ENCODE measurements around the gene CLIP1.
"Not testable (repeated sequence)": the region's sequence is repeated elsewhere in the genome, so short reads cannot be mapped to it uniquely, and the experiment has no call there.

The CLIP1 gene

GRCh38 chr12:122435186-122435585 lies 12.7 kb upstream of the CLIP1 start:
- DNase-seq (ENCODE audit: low spot score), result no peak

GRCh38 chr12:122429043-122429442 lies 6.6 kb upstream of the CLIP1 start:
- not testable (repeated sequence) for DNase-seq (ENCODE audit: low spot score)

DNA sequence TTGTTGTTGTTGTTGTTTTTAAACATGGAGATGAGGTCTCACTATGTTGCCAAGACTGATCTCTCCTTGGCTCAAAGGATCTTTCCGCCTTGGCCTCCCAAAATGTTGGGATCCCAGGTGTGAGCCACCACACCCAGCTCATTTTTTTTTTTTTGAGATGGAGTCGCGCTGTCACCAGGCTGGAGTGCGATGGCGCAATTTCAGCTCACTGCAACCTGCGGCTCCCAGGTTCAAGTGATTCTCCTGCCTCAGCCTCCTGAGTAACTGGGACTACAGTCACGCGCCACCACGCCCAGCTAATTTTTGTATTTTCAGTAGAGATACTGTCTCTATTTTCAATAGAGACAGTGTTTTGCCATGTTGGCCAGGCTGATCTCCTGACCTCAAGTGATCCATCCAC lies 4.9 kb upstream of the CLIP1 start:
- DNase-seq (ENCODE audit: low spot score), result no peak

DNA sequence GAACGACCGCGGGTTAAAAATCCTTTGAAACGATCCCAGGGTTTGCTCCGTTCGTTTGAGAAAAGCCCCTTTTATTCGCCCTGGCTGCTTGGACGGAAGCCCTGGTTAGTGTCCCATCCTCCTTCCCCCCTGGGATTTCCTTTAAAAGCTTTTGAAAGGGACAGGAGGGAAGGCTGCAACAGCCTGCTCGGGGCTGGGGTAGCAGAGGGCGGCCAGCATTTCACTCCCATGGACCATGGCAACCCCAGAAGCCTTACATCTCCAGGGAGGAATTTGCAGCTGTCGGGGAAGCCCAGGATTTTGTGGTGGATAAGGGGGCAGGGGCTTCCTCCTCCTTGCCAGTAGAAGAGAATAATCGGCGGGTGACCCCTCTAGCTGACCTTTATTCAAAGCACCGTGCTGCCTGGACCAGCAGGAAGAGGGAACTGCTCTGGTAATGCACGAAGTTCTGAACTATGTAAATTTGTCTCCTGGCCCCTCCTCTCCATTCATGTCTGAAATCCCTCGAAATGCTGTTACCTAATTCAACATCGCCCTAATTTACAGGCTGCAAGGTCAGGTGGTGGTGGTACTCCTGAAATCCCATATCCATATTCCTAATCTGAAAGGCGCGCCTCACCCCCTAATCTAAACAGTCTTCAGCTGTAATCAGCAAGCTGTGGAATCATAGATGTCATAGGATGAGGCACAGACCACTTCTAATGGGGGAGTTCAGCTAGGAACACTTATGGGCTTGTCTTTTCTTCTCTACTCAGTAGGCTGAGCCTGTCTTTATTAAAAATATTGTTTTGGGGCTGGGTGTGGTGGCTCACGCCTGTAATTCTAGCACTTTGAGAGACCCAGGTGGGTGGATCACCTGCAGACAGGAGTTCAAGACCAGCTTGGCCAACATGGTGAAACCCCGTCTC lies 1.0 kb upstream of the CLIP1 start:
- peak; percentile 79 for DNase-seq (ENCODE audit: low spot score)

DNA sequence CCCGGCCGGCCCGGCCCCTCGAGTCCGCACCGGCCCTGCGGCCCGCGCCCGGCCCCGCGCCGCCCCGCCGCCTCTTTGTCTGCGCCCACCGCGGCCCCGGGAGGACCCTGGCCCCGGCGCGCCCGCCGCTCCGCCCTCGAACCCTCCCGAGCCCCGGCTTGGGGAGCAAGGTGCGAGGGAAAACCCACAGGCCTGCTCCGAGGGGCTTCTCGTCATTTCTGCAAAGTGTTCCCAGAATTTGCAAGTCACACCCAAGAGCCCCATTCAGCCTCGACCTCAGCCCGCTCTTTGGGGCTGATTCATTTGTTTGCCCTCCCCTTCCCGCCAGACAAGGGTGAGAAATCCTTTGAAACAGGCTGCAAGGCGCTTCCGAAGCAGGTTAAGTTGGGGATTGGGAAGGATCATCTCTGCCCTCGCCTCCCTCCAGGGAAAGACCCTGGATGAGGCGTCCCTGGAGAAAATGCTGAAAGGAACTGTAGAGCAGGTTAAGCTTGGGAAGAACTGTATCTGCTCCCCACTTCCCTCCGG lies 325 bp upstream of the CLIP1 start:
- peak; percentile 62 for DNase-seq (ENCODE audit: low spot score)

DNA sequence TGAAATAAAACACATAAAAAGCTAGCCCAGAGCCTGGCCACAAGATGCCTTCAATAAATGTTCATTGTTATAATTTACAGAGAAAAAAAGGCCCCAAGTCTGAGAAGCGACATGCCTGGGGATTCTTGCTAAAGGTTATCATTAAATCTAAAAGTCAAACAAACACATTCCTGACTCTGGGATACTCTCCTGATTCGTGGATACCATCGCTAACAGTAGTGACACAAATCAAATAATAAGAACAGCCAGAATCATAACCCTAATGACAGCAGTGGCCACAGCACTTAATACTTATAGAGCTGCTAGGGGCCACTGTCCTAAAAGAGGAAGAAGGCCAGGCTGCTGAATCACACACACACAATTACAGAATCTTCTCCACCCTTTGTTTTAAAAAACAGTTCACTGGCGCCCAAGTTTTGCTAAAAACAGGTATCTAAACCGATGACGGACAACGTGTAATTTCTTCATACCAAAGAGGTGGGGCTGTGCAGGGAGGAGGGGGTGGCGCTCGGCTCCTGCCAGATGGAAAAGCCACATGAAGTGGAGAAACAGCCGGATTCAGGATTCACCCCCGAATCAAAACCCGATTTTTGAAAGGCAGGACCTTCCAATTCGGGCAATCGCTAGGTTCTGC lies 1.2 kb downstream of the CLIP1 start:
- DNase-seq (ENCODE audit: low spot score), result peak; percentile 38

- no peak for DNase-seq (ENCODE audit: low spot score)
Observed at GRCh38 chr12:122420471-122421162, 1.9 kb downstream of the CLIP1 start.

GRCh38 chr12:122419094-122419493 lies 3.4 kb downstream of the CLIP1 start:
- not testable (repeated sequence) for DNase-seq (ENCODE audit: low spot score)

DNA sequence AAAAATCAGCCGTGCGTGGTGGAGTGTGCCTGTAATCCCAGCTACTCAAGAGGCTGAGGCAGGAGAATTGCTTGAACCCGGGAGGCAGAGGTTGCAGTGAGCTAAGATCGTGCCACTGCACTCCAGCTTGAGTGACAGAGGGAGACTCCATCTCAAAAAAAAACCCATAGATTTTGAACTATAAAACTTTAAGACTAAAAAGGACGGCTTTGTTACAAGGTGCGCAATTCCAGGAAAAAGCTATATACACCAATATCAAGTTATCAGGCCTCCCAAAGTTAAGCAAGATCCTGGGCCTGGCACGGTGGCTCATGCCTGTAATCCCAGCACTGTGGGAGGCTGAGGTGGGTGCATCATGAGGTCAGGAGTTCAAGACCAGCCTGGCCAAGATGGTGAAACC lies 6.8 kb downstream of the CLIP1 start:
- DNase-seq (ENCODE audit: low spot score), result not testable (repeated sequence)

- DNase-seq (ENCODE audit: low spot score), result no peak
Observed at GRCh38 chr12:122413516-122414404, 8.7 kb downstream of the CLIP1 start.

DNA sequence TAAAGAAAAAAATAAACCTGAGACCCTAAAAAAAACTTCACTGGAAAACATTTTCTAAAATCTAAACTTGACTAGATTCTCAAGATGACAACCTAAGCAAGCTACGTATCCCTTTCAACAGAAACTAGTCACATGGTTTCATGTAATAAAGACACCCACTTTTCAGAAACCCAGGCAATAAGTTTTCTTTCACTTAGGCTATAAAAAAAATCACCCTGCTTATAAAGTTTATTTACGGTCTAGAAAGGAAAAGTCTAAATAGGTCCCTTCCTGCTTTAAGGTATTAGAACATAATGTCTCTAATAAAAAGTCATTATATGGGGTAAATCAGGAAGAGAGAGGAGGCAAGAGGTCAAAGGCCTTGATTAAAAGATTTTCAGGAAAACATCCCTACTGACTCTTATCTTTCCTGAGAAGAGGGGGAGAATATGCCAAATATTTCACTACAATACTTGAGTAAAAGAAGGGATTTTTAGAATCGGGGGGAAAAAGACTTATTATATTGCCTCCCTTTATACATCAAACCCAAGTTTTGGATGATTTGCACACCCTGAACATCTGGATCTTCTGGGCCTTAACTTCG lies 9.5 kb downstream of the CLIP1 start:
- no peak for DNase-seq (ENCODE audit: low spot score)

DNA sequence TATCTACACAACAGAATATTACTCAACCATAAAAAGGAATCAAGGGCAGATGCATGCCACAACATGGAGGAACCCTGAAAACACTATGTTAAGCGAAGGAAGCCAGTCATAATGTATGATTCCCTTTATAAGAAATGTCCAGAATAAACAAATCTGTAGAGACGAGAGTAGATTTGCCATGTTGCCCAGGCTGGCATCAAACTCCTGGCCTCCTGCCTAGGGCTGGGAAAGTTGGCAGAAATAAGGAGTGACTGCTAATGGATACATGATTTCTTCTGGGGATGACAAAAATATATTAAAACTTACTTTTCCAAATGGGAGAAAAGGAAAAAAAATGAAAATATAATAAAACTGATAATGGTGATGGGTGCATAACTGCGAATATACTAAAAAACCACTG lies 10.9 kb downstream of the CLIP1 start:
- no peak for DNase-seq (ENCODE audit: low spot score)

GRCh38 chr12:122407208-122407607 lies 15.3 kb downstream of the CLIP1 start:
- DNase-seq (ENCODE audit: low spot score), result no peak

GRCh38 chr12:122406701-122407164 lies 15.7 kb downstream of the CLIP1 start:
- no peak for DNase-seq (ENCODE audit: low spot score)

- no peak for DNase-seq (ENCODE audit: low spot score)
Observed at GRCh38 chr12:122403831-122404230, 18.6 kb downstream of the CLIP1 start.

DNA sequence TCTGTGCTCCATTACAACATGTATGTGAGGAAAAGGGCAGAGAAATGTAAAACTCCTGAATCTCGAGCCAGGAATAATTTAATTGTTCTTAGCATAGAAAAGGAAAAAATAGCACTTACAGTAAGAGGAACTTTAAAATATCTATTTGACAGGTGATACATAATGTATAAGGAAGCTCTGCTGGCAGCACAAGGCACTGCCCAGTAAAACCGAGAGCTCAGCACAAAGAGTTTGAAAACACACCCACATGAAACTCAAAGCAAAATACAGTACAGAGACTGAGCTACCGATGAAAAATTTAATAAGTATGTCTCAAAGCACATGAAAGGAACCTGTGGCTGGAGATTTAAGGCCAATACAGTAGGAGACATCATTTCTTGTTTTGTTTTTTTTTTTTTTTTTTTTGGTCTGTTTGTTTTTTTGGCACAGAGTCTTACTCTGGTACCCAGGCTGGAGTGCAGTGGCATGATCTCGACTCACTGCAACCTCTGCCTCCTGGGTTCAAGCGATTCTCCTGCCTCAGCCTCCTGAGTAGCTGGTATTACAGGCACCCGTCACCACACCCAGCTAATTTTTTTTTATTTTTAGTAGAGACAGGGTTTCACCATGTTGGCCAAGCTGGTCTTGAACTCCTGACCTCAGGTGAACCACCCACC lies 19.2 kb downstream of the CLIP1 start:
- DNase-seq (ENCODE audit: low spot score), result no peak

GRCh38 chr12:122402264-122402663 lies 20.2 kb downstream of the CLIP1 start:
- no peak for DNase-seq (ENCODE audit: low spot score)

DNA sequence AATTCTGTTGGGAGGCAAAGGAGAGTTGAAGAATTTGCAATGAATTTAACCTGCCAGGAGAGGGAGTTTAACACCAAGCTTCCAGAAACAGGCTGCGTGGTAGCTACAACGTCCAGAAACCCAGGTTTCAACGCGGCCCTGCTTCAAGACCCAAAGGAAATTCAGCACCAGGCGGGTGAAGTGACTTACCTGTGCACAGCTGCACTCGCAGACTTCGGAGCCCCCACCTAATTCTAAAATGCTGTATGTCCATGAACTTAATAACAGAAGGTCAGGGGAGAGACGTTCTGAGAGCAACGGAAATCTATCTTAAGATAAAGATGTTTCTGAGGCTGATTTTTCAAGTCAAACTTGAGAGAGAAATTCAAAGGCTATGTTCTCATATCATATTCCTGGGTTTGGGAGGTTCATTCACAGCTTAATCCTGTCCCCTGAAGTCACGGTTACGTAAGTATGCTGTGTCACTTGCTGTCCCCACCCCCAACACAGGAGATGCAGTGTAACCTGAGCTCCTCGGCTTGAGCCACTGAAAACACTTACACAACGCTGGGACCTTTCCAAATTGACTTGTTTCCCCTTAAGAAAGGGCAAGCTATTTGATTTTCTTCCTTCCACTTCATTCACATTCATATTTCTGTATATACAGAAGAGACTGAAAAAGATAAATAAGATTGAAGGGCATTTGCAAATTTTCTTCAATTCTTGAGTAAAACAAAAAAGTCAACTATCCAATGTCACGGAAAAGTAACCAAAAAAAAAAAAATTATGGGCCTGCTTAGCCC lies 22.7 kb downstream of the CLIP1 start:
- peak; percentile 81 for DNase-seq (ENCODE audit: low spot score)

GRCh38 chr12:122399254-122399591 lies 23.2 kb downstream of the CLIP1 start:
- DNase-seq (ENCODE audit: low spot score), result no peak
